Measurements from ENCODE around the gene SLC4A5.

SLC4A5 gene

DNA sequence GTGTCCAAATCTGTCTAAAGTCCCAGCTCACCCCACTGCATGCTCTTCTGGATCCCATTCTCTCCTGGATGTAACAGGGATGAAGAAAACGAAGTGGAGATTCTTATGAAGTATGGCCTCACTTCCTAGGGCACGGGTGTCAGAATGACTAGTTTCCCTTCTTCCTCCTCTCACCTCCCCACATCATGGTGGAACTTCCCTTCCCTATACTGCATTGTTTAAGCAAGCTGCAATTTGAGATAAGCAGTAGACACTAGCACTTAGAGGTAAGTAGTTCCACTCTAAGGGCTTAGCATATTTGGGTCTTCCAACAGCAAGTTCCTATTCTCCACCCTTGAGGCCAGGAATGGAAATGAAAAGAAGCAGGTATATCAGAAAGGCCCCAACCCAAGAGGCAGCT lies 29.7 kb downstream of the SLC4A5 start:
- H3K4me3 ChIP-seq (ENCODE audit: low read depth, low read length) = no peak overlapping the region
- DNase-seq (ENCODE audit: low read depth) = no peak
- TF ChIP-seq, protein P1, sequence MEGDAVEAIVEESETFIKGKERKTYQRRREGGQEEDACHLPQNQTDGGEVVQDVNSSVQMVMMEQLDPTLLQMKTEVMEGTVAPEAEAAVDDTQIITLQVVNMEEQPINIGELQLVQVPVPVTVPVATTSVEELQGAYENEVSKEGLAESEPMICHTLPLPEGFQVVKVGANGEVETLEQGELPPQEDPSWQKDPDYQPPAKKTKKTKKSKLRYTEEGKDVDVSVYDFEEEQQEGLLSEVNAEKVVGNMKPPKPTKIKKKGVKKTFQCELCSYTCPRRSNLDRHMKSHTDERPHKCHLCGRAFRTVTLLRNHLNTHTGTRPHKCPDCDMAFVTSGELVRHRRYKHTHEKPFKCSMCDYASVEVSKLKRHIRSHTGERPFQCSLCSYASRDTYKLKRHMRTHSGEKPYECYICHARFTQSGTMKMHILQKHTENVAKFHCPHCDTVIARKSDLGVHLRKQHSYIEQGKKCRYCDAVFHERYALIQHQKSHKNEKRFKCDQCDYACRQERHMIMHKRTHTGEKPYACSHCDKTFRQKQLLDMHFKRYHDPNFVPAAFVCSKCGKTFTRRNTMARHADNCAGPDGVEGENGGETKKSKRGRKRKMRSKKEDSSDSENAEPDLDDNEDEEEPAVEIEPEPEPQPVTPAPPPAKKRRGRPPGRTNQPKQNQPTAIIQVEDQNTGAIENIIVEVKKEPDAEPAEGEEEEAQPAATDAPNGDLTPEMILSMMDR (IDR thresholded peaks at IDR 0.05; ENCODE audit: low read depth, low read length, missing control alignments) = no peak
- in situ Hi-C loops (cut with HindIII; ENCODE audit: low sequenced_read_pairs) = no loop called here

DNA sequence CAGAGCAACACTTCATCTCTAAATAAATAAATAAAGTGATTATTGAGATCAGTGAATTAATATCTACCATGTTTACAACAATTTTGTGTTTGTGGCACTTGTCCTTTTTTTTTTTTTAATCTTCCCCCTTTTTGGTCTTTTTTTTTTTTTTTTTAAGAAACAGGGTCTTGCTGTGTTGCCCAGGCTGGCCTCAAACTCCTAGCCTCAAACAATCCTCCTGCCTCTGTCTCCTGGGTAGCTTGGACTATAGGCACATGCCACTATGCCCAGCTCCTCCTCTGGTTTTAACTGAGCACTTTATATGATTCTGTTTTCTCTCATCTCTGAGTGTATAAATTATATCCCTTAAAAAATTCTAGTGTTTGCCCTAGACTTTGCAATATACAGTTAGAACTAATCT lies 30.3 kb downstream of the SLC4A5 start:
- no peak for DNase-seq (ENCODE audit: low read depth)
- TF ChIP-seq, protein P1 (IDR thresholded peaks at IDR 0.05; ENCODE audit: low read depth, low read length, missing control alignments) = no peak
- no peak overlapping the region for H3K4me3 ChIP-seq (ENCODE audit: low read depth, low read length)
- in situ Hi-C loops (cut with HindIII; ENCODE audit: low sequenced_read_pairs) = no loop called here

DNA sequence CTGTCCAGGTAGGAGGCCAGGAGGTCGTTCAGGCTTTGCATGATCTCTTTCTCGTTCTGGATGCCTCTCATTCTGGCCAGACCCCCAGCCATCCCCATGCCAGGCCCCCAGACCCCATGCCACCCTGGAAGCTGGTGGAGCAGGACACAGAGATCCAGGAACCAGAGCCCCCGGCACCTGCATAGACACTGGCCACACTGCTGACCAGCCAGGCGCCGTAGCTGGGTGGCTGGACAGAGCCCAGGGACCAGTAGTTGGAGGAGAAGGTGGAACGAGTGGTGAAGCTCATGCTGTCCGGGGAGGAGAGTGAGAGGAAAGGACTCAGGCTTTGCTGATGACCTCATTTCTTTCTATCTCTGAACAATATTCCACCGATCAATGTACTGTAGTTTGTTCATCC lies 35.5 kb downstream of the SLC4A5 start:
- no peak for DNase-seq (ENCODE audit: low read depth)
- in situ Hi-C loops (cut with HindIII; ENCODE audit: low sequenced_read_pairs) = no loop called here
- TF ChIP-seq, protein P1 (IDR thresholded peaks at IDR 0.05; ENCODE audit: low read depth, low read length, missing control alignments) = no peak
- no peak overlapping the region for H3K4me3 ChIP-seq (ENCODE audit: low read depth, low read length)

DNA sequence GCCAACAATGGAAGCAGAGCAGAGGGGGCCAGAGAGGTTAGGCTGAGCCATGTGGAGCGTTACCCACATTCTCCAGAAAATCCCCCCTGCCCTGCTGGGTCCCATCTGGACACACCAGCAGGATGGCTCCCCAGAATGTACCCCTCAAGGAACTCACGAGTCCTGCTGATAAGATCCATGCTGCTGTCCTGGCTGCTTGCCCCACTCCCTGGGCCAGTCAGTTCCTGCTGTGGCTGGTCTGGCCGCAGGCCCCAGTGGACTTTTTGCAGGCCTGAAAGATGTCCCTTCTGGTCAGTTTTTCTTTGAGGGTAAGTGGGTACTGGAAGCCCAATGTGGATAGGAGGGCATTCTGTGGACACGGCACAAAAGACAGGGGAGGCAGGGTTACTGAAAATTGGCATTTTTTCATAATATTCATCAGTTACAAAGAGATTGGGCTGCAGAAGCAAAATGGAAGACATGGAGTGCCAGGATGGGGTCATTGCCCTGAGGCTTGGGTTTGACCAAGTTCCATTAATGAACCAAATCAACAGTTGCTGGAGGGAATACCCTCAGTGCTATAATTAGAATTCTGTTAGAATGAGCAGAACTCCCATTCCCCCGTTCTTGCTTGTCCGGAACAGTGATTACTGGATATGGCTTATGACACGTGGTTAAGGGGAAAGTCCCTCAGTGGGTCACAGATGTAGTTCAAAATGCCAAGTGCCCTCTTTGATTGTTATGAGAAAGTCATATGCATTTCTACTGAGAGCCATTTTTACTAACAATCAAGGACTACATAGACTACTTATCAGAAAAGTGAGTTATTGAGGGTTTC lies 38.7 kb downstream of the SLC4A5 start:
- no peak overlapping the region for H3K4me3 ChIP-seq (ENCODE audit: low read depth, low read length)
- DNase-seq (ENCODE audit: low read depth) = no peak
- TF ChIP-seq, protein P1 (IDR thresholded peaks at IDR 0.05; ENCODE audit: low read depth, low read length, missing control alignments) = no peak
- in situ Hi-C loops (cut with HindIII; ENCODE audit: low sequenced_read_pairs) = no loop called here

DNA sequence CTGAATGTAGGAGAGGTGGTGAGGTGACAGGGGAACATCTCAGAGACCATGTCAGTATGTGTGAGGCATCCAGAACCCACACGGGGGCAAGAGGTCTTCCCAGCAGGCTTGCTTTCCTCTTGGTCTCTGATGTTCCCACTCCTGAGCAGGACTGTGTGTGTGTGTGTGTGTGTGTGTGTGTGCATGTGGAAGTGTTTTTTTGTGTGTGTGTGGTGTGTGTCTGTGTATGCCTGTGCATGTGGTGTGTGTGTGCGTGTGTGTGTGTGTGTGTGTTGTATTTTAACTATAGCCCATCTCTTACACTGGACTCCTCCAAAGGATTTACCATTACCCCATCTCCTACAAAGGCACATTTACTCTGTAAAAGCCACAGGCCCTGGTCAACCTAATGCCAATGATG lies 40.4 kb downstream of the SLC4A5 start:
- TF ChIP-seq, protein P1 (IDR thresholded peaks at IDR 0.05; ENCODE audit: low read depth, low read length, missing control alignments) = no peak
- no peak overlapping the region for H3K4me3 ChIP-seq (ENCODE audit: low read depth, low read length)
- in situ Hi-C loops (cut with HindIII; ENCODE audit: low sequenced_read_pairs) = no loop called here

DNA sequence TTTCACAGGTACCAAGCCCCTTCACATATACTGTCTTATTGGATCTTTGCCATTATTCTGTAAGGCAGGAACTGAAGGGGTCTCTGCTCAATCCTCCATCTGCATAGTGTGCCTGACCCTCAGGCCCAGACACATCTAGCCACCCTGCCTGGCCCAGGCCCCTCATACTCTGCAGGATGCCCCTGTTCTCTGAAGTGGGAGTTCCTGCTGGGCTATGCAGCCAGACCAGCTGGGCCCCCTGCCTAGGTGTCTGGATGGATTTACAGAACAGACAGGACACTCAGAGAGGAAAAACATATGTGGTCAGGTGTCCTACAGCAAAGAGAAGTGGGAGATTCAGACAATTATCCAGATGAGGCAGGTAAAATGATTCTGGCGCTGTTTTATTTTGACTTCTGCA lies 42.0 kb downstream of the SLC4A5 start:
- in situ Hi-C loops (cut with HindIII; ENCODE audit: low sequenced_read_pairs) = no loop called here
- H3K4me3 ChIP-seq (ENCODE audit: low read depth, low read length) = no peak overlapping the region
- DNase-seq (ENCODE audit: low read depth) = no peak
- TF ChIP-seq, protein P1 (IDR thresholded peaks at IDR 0.05; ENCODE audit: low read depth, low read length, missing control alignments) = no peak

More for the DNA sequence above, 40.4 kb downstream of the SLC4A5 start:
- DNase-seq (ENCODE audit: low read depth) = no peak
